ENCODE data around the gene IQCE. TPM values are rescaled to one million over a fixed set of nuclear protein-coding genes. Genes with fewer than 3 reads are reported as not detected.
A peak's percentile ranks its signal among the peaks of the same experiment; 100 is the strongest.
"Not testable (repeated sequence)": the region's sequence is repeated elsewhere in the genome, so short reads cannot be mapped to it uniquely, and the experiment has no call there.

The IQCE gene
- total RNA-seq, 2 donors from 2014 or later: 11.6 to 17.7 TPM

- peak overlapping the region; percentile 36 for H3K4me3 Mint-ChIP-seq
Observed at GRCh38 chr7:2525658-2526630, 32.8 kb upstream of the IQCE start.

DNA sequence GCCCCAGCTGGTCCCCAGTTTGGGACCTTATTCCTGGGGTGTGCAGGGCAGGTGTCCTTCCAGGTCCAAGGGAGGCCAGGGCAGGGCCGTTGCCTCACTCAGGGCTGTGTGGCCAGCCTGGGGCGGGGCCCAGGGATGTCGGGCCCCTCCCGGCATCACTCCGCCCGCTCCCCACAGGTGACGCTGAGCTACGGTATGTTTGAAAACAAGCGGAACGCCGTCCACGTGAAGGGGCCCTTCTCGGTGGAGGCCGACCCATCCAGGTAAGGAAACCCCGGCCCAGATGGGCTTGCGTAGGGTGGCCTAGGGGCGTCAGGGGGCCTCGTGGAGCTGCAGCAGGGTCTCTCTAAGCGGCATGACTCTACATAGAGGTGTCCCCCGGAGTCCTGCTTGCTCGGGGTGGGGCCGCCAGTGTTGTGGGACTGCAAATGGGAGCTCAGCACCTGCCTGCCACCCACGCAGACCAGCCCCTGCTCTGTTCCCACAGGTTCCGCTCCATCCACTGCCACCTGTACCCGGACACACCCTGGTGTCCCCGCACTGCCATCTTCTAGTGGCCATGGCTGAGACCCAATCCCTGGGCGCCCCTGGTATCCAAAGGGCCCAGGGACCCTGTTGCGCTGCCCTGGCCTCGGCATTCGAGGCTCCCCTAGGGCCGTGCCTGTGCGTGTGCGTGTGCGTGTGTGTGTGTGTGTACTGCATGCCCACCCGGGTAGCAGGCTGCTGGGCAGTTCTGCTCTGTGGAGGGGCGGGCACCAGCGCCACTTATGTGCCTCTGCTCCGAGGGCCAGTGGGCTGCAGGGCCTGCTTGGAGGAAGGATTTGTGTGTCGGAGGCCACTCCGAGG lies 31.9 kb upstream of the IQCE start:
- Mint-ChIP-seq H3K27ac (peak overlapping the region in 1 of 2 donors; percentile 92), H3K4me1 (ENCODE audit: low read depth in 2 of 2) (peaks cover 34 to 40% of the 10 kb centered on the region in 2 donors), H3K9me3 (no peaks in the 10 kb centered on the region), H3K27me3 (no peaks in the 10 kb centered on the region), H3K36me3 (no peaks in the 10 kb centered on the region), H3K4me3 (peak overlapping the region; percentile 73)
- DNase-seq (ENCODE audit: low spot score) (peak; percentile 58), ATAC-seq (no peak)

More at GRCh38 chr7:2525658-2526630, 32.8 kb upstream of the IQCE start:
- Mint-ChIP-seq H3K9me3 (no peaks in the 10 kb centered on the region), H3K27ac (peak overlapping the region in 1 of 2 donors; percentile 37), H3K4me1 (ENCODE audit: low read depth in 2 of 2) (peaks cover 37 to 42% of the 10 kb centered on the region in 2 donors), H3K36me3 (no peaks in the 10 kb centered on the region), H3K27me3 (no peaks in the 10 kb centered on the region)
- DNase-seq (ENCODE audit: low spot score): peak; percentile 62
- no peak for ATAC-seq

DNA sequence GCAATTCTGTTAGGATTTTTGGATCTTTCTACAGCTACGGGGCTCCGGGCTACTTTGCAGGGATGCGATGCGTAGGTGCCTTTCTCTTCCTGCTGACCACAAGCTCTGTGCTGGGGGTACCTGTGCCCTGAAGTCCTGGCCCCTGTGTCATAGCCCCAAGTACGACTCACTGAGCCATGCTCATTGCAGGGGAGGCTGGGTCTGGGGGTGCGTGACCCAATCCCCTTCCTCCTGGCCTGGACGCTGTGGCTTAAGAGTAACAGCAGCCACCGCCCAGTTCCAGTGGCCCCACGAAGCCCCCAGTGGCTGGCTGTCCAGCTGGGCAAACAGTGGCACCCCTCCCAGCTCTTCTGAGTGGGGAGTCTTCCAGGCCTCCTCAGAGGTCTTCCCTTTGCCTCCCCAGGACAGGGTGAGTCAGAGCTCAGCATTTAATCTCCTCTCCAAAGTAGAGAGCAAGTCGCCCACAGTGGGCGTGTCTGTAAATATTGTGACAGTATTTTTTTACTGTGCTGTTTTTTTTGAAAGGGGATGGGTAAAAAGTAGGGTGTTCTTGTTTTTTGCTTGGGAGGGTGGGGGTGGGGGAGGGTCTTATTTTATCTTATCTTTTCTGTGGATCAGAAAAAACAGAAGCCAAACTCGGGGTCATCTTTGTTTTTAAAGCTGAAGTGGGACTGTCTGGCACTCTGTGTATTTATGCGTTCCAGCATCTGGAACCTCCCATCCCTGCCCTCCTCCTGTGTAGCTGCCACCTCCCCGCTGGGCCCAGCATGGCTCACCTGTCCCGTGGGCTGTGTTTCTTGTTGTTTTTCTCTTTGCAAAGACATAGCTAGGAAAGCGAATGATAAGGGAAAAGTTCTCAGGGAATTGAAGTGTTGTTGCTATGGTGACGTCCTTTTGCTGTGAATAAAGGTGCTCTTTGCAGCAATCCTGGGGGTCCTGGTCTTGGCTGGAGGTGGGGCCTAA lies 31.0 kb upstream of the IQCE start:
- ATAC-seq (no peak), DNase-seq (ENCODE audit: low spot score) (peak; percentile 71)
- Mint-ChIP-seq H3K4me3 (peak overlapping the region; percentile 73), H3K9me3 (no peaks in the 10 kb centered on the region), H3K27ac (peak overlapping the region; percentile 92 to 93), H3K4me1 (ENCODE audit: low read depth in 2 of 2) (peaks cover 30 to 37% of the 10 kb centered on the region in 2 donors), H3K27me3 (no peaks in the 10 kb centered on the region), H3K36me3 (no peaks in the 10 kb centered on the region)

- Mint-ChIP-seq H3K9me3 (no peaks in the 10 kb centered on the region), H3K27ac (peak overlapping the region; percentile 92 to 93), H3K36me3 (no peaks in the 10 kb centered on the region), H3K27me3 (no peaks in the 10 kb centered on the region), H3K4me1 (ENCODE audit: low read depth in 2 of 2) (peaks cover 25 to 32% of the 10 kb centered on the region in 2 donors), H3K4me3 (peak overlapping the region; percentile 73)
- DNase-seq (ENCODE audit: low spot score) (peak; percentile 61), ATAC-seq (no peak)
Observed at GRCh38 chr7:2528481-2529095, 30.2 kb upstream of the IQCE start.

DNA sequence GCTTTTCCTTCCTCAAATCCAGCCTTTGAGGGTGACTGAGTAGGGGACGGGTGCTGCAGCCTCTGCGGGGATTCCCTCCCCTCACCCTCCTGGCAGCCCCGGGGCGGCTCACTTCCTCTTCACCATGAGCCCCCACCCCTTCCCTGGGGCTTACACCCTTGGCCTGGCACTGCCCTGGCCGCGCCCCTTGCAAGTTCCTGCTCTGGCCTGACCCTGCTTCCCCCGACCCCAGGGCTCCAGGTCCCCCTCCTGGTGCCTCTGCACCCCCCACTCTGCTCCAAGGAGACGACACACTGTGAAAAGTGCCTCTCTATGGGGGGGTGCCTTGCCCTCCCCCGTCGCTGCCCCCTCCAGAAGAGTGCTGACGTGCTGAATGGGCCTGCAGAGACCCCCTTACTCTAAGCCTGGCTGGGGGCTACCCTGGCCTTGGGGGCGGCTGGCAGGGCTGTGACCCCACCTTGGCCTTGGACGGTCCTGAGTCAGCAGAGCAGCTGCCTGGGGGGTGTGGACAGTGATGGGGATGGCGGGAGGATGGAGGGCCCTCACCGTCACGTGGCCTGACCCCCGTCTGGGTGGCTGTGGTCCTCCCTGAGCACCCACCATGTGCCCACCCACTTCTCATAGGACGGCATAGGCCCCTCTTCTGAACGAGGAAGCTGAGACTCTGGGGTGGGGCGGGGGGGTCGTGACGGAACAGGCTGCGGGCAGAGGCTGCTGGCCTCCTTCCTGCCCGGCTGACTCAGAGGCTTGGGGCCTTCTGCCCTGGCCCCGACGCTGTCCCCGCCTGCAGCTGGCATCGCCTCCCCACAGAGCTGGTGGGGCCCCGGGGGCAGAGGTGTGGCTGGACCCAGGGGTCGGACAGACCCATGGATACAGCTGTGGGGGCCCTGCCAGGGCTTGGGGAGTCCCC lies 29.4 kb upstream of the IQCE start:
- H3K27me3 Mint-ChIP-seq: no peaks in the 10 kb centered on the region
- peaks cover 25 to 32% of the 10 kb centered on the region in 2 donors for H3K4me1 Mint-ChIP-seq (ENCODE audit: low read depth in 2 of 2)
- DNase-seq (ENCODE audit: low spot score) (peak; percentile 84), ATAC-seq (peak; percentile 80 to 85)
- peak overlapping the region; percentile 73 for H3K4me3 Mint-ChIP-seq
- H3K36me3 Mint-ChIP-seq: no peaks in the 10 kb centered on the region
- H3K9me3 Mint-ChIP-seq: no peaks in the 10 kb centered on the region
- H3K27ac Mint-ChIP-seq: peak overlapping the region; percentile 92 to 93

DNA sequence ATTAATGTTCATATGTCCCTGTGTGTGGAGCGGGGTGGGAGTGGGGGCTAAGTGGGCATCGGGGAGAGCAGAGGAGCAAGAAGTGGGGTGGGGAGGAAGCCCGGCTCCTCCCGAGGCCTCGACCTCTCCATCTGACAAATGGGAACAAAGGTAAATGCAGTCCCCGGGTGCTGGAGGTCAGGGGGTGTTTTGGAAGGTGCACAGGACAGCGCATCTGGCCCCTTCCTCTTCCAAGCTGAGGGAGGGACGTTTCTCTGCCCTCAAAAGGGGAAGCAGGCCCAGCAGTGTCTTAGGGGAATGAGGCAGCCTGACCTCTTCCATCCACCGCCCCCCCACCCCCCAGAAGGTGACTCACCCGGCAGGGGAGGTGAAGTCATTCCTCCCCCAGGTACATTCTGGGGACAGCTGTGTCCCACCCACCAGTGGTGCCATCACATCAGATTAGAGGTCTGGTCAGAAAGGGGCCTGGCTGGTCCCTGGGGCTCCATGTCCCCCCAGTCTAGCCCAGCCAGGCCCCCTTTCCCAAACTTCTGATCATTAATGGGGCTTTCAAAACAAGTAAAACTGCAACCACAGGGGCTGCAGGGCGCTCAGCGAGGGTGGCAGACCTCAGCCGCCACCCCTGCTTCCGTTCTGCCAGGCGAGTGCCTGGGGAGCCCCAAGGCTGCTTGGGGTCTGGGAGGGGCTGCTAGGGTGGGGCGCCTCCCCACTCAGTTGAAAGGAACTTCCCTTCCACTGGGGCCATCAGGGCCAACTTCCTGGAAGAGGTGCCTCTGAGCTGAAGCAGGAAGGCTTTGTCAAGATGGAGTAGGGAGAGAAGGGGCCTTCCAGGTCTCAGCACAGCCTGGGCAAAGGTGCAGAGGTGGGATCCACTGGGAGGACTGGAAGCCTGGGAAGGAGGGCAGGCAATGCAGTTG lies 28.4 kb upstream of the IQCE start:
- peak; percentile 75 to 83 for ATAC-seq
- Mint-ChIP-seq H3K4me1 (ENCODE audit: low read depth in 2 of 2) (peaks cover 25 to 32% of the 10 kb centered on the region in 2 donors), H3K36me3 (no peaks in the 10 kb centered on the region), H3K27ac (peak overlapping the region; percentile 92 to 93), H3K4me3 (peak overlapping the region; percentile 73), H3K9me3 (no peaks in the 10 kb centered on the region), H3K27me3 (no peaks in the 10 kb centered on the region)
- peak; percentile 87 for DNase-seq (ENCODE audit: low spot score)

GRCh38 chr7:2530994-2531795 lies 27.6 kb upstream of the IQCE start:
- Mint-ChIP-seq H3K4me1 (ENCODE audit: low read depth in 2 of 2) (peaks cover 25 to 27% of the 10 kb centered on the region in 2 donors), H3K27ac (peak overlapping the region; percentile 92 to 93), H3K4me3 (peak overlapping the region; percentile 73)
- not testable (repeated sequence) for H3K9me3 Mint-ChIP-seq, H3K36me3 Mint-ChIP-seq, ATAC-seq, H3K27me3 Mint-ChIP-seq
- DNase-seq (ENCODE audit: low spot score): peak; percentile 31

DNA sequence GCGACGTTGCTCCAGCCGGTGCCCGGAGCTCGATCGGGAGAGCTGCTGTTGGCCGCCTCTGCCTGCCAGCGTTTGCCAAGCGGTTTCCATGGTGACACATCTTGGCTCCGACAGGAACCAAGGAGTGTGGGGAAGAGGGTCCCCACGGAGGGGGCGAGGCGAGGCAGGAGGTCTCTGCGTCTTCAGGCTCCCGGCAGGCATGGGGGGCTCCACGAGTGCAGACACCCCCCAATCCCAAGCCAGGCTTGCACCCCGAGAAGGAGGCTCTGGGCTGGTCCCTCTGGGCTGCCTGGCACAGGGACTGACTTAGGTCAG lies 27.0 kb upstream of the IQCE start:
- not testable (repeated sequence) for H3K36me3 Mint-ChIP-seq, ATAC-seq, H3K4me3 Mint-ChIP-seq, H3K27me3 Mint-ChIP-seq, H3K9me3 Mint-ChIP-seq
- Mint-ChIP-seq H3K4me1 (ENCODE audit: low read depth in 2 of 2) (peaks cover 25 to 27% of the 10 kb centered on the region in 2 donors), H3K27ac (peak overlapping the region in 1 of 2 donors; percentile 53)
- peak; percentile 44 for DNase-seq (ENCODE audit: low spot score)

DNA sequence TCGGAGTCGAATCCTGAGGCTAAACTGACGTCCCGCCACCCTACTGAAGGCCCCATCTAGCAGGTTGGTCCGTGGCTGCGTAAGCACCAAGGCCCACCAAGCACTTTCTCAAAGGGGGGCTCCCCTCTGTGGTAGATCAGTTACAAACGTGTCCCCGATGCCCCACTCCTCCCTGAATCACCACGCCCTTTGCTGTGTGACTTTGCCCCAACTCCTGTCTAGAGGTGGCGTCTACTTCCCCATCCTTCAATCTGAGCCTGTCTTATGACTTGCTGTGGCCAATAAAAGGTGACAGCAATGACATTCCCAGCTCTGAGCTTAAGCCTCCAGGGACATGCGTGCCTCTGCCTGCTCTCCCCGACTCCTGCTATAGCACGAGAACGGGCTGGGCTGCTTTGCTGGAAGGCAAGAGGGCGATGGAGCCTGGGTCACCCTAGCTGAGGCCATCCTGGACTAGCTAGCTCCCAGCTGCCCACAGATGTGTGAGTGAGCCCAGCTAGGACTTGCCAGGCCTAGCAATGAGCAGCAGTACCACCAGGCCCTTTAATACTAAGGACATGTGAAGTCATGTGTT lies 26.5 kb upstream of the IQCE start:
- Mint-ChIP-seq H3K4me1 (ENCODE audit: low read depth in 2 of 2) (peaks cover 25 to 27% of the 10 kb centered on the region in 2 donors), H3K27ac (peak overlapping the region in 1 of 2 donors; percentile 53), H3K4me3 (peak overlapping the region; percentile 9)
- not testable (repeated sequence) for H3K27me3 Mint-ChIP-seq; H3K9me3 Mint-ChIP-seq; DNase-seq (ENCODE audit: low spot score); ATAC-seq; H3K36me3 Mint-ChIP-seq

DNA sequence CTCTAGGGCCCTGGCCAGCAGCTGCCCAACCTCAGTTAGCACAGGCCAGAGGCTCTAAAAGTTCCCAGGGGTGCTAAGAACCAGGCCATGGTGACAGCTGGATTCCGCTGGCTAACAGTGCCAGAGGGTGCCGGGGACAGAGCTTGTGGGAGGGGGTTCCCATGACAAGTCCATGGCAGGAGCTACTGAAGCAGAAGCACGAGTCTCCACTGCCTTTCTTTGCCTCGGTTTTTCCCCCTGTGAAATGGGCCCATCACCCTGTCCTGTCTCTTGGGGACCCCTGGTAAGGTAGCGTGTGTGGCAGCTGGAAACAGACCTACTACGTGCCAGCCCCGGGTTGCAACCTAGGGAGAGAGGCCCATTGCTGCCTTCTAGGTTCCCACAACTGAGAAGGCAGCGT lies 26.0 kb upstream of the IQCE start:
- ATAC-seq; H3K4me3 Mint-ChIP-seq; H3K9me3 Mint-ChIP-seq; H3K27me3 Mint-ChIP-seq; H3K36me3 Mint-ChIP-seq; H3K27ac Mint-ChIP-seq; DNase-seq (ENCODE audit: low spot score): not testable (repeated sequence)
- peaks cover 21 to 22% of the 10 kb centered on the region in 2 donors for H3K4me1 Mint-ChIP-seq (ENCODE audit: low read depth in 2 of 2)
